HAP-1 (cell line): ENCODE data around the gene DOCK9.

Experiments
- DNase-seq, 2 experiments: peaks; one replicate each; pipeline ENCODE4 v3.0.0-alpha.2; 2016 to 2020; ENCODE audit warnings: low spot score in 2 of 2
- H3K27me3 ChIP-seq: fragments of 250-450 bp; sonication (Bioruptor Pico); 2 replicates; pipeline ENCODE4 v1.5.1; 2020; ENCODE audit warnings: low read depth, mild to moderate bottlenecking, moderate library complexity
- H3K36me3 ChIP-seq: fragments of 250-450 bp; sonication (Bioruptor Pico); replicated peaks from 2 replicates; pipeline ENCODE4 v1.5.1; 2020; ENCODE audit warnings: mild to moderate bottlenecking
- H3K4me1 ChIP-seq: fragments of 250-450 bp; sonication (Bioruptor Pico); 2 replicates; pipeline ENCODE4 v1.5.1; 2020; ENCODE audit warnings: mild to moderate bottlenecking
- H3K4me3 ChIP-seq: fragments of 250-450 bp; sonication (Bioruptor Pico); 2 replicates; pipeline ENCODE4 v1.5.1; 2020; ENCODE audit warnings: mild to moderate bottlenecking, moderate library complexity
- H3K9me3 ChIP-seq: fragments of 250-450 bp; sonication (Bioruptor Pico); 2 replicates; pipeline ENCODE4 v1.5.1; 2020; ENCODE audit warnings: mild to moderate bottlenecking, moderate library complexity
- in situ Hi-C: fragments of 300-500 bp; cut with MboI; formaldehyde crosslinking; loops from 3 replicates; pipeline ENCODE4 v1.14.3; 2020; ENCODE audit warnings: low sequenced_read_pairs, inconsistent platforms, mixed read lengths

DOCK9 gene

GRCh38 chr13:98842858-98843481 is 134.9 kb downstream of the DOCK9 start:
- DNase-seq: peak; percentile 66 to 90
- peaks cover 12% of the 10 kb centered on the region for H3K4me1 ChIP-seq
- H3K9me3 ChIP-seq: no peaks in the 10 kb centered on the region
- no peaks in the 10 kb centered on the region for H3K36me3 ChIP-seq
- H3K4me3 ChIP-seq: no peak overlapping the region
- H3K27me3 ChIP-seq: no peaks in the 10 kb centered on the region
- in situ Hi-C loops: loop anchor here (25.0 kb wide), 1 partner anchor 406 kb away; no protein-coding TSS in a partner anchor

GRCh38 chr13:98842070-98842469 is 135.8 kb downstream of the DOCK9 start:
- Histone ChIP-seq H3K36me3 (no peaks in the 10 kb centered on the region), H3K27me3 (no peaks in the 10 kb centered on the region), H3K9me3 (no peaks in the 10 kb centered on the region), H3K4me1 (peaks cover 12% of the 10 kb centered on the region), H3K4me3 (no peak overlapping the region)
- DNase-seq: no peak
- in situ Hi-C loops: loop anchor here (25.0 kb wide), 1 partner anchor 405 kb away; no protein-coding TSS in a partner anchor

GRCh38 chr13:98839856-98840769 is 137.8 kb downstream of the DOCK9 start:
- Histone ChIP-seq H3K9me3 (no peaks in the 10 kb centered on the region), H3K4me3 (no peak overlapping the region), H3K27me3 (no peaks in the 10 kb centered on the region), H3K36me3 (no peaks in the 10 kb centered on the region), H3K4me1 (peaks cover 6% of the 10 kb centered on the region)
- DNase-seq: peak; percentile 65 to 81
- in situ Hi-C loops: loop anchor here (10.0 to 25.0 kb wide), 2 partner anchors 403 to 985 kb away; no protein-coding TSS in a partner anchor

- Histone ChIP-seq H3K4me3 (no peak overlapping the region), H3K4me1 (peaks cover 8% of the 10 kb centered on the region), H3K9me3 (no peaks in the 10 kb centered on the region), H3K36me3 (no peaks in the 10 kb centered on the region), H3K27me3 (no peaks in the 10 kb centered on the region)
- DNase-seq: no peak
- in situ Hi-C loops: loop anchor here (10.0 to 25.0 kb wide), 2 partner anchors 401 to 984 kb away; no protein-coding TSS in a partner anchor
These were observed 139.1 kb downstream of the DOCK9 start for GRCh38 chr13:98838776-98839175.

GRCh38 chr13:98837896-98838295 is 140.0 kb downstream of the DOCK9 start:
- Histone ChIP-seq H3K4me1 (peaks cover 8% of the 10 kb centered on the region), H3K36me3 (no peaks in the 10 kb centered on the region), H3K27me3 (no peaks in the 10 kb centered on the region), H3K4me3 (no peak overlapping the region), H3K9me3 (no peaks in the 10 kb centered on the region)
- in situ Hi-C loops: loop anchor here (10.0 to 25.0 kb wide), 2 partner anchors 401 to 983 kb away; no protein-coding TSS in a partner anchor
- no peak for DNase-seq

GRCh38 chr13:98835156-98835555 is 142.7 kb downstream of the DOCK9 start:
- H3K9me3 ChIP-seq: no peaks in the 10 kb centered on the region
- DNase-seq: no peak
- no peaks in the 10 kb centered on the region for H3K36me3 ChIP-seq
- no peaks in the 10 kb centered on the region for H3K27me3 ChIP-seq
- H3K4me3 ChIP-seq: no peak overlapping the region
- in situ Hi-C loops: loop anchor here (10.0 to 25.0 kb wide), 2 partner anchors 398 to 980 kb away; no protein-coding TSS in a partner anchor
- peaks cover 8% of the 10 kb centered on the region for H3K4me1 ChIP-seq

- DNase-seq: peak; percentile 68 to 73
These were observed 143.5 kb downstream of the DOCK9 start for GRCh38 chr13:98834254-98834960.

GRCh38 chr13:98831236-98831635 is 146.6 kb downstream of the DOCK9 start:
- Histone ChIP-seq H3K36me3 (no peaks in the 10 kb centered on the region), H3K4me1 (peaks cover 8% of the 10 kb centered on the region), H3K27me3 (no peaks in the 10 kb centered on the region), H3K9me3 (no peaks in the 10 kb centered on the region), H3K4me3 (no peak overlapping the region)
- in situ Hi-C loops: loop anchor here (10.0 to 25.0 kb wide), 2 partner anchors 394 to 976 kb away; no protein-coding TSS in a partner anchor
- no peak for DNase-seq

More at GRCh38 chr13:98834254-98834960, 143.5 kb downstream of the DOCK9 start:
- Histone ChIP-seq H3K4me1 (peaks cover 8% of the 10 kb centered on the region), H3K36me3 (no peaks in the 10 kb centered on the region), H3K27me3 (no peaks in the 10 kb centered on the region), H3K9me3 (no peaks in the 10 kb centered on the region), H3K4me3 (no peak overlapping the region)
- in situ Hi-C loops: loop anchor here (10.0 to 25.0 kb wide), 2 partner anchors 397 to 980 kb away; no protein-coding TSS in a partner anchor

GRCh38 chr13:98829541-98829940 is 148.3 kb downstream of the DOCK9 start:
- no peaks in the 10 kb centered on the region for H3K36me3 ChIP-seq
- peaks cover 7% of the 10 kb centered on the region for H3K4me1 ChIP-seq
- DNase-seq: no peak
- in situ Hi-C loops: loop anchor here (25.0 kb wide), 1 partner anchor 392 kb away; no protein-coding TSS in a partner anchor
- H3K27me3 ChIP-seq: no peaks in the 10 kb centered on the region
- no peak overlapping the region for H3K4me3 ChIP-seq
- no peaks in the 10 kb centered on the region for H3K9me3 ChIP-seq

- in situ Hi-C loops: loop anchor here (25.0 kb wide), 1 partner anchor 391 kb away; no protein-coding TSS in a partner anchor
- DNase-seq: no peak
- H3K4me3 ChIP-seq: no peak overlapping the region
- no peaks in the 10 kb centered on the region; the same call in 1 of the 2 replicates for H3K36me3 ChIP-seq
- H3K9me3 ChIP-seq: no peaks in the 10 kb centered on the region
- H3K4me1 ChIP-seq: no peaks in the 10 kb centered on the region
- H3K27me3 ChIP-seq: no peaks in the 10 kb centered on the region
These were observed 149.2 kb downstream of the DOCK9 start for GRCh38 chr13:98828614-98829013.

GRCh38 chr13:98827449-98827848 is 150.4 kb downstream of the DOCK9 start:
- H3K36me3 ChIP-seq: no peaks in the 10 kb centered on the region; the same call in 1 of the 2 replicates
- H3K27me3 ChIP-seq: no peaks in the 10 kb centered on the region
- no peak for DNase-seq
- H3K4me3 ChIP-seq: no peak overlapping the region
- no peaks in the 10 kb centered on the region for H3K9me3 ChIP-seq
- in situ Hi-C loops: loop anchor here (25.0 kb wide), 1 partner anchor 390 kb away; no protein-coding TSS in a partner anchor
- no peaks in the 10 kb centered on the region for H3K4me1 ChIP-seq

GRCh38 chr13:98826146-98826545 is 151.7 kb downstream of the DOCK9 start:
- H3K4me3 ChIP-seq: no peak overlapping the region
- DNase-seq: no peak
- H3K4me1 ChIP-seq: no peaks in the 10 kb centered on the region
- in situ Hi-C loops: loop anchor here (25.0 kb wide), 1 partner anchor 389 kb away; no protein-coding TSS in a partner anchor
- H3K36me3 ChIP-seq: no peaks in the 10 kb centered on the region; the same call in 1 of the 2 replicates
- H3K9me3 ChIP-seq: no peaks in the 10 kb centered on the region
- no peaks in the 10 kb centered on the region for H3K27me3 ChIP-seq

- H3K4me3 ChIP-seq: no peak overlapping the region
- in situ Hi-C loops: loop anchor here (25.0 kb wide), 1 partner anchor 388 kb away; no protein-coding TSS in a partner anchor
- no peaks in the 10 kb centered on the region for H3K9me3 ChIP-seq
- H3K4me1 ChIP-seq: no peaks in the 10 kb centered on the region
- no peaks in the 10 kb centered on the region for H3K27me3 ChIP-seq
- DNase-seq: no peak
- no peaks in the 10 kb centered on the region; the same call in 1 of the 2 replicates for H3K36me3 ChIP-seq
These were observed 152.2 kb downstream of the DOCK9 start for GRCh38 chr13:98825659-98826058.
